GM10266 (cell line): ENCODE data around the gene EDEM3.

Experiments
- DNase-seq: peaks from one replicate; pipeline ENCODE4 v3.0.0; 2012; ENCODE audit errors: extremely low spot score
- CTCF ChIP-seq: IDR thresholded peaks from 2 replicates; pipeline ENCODE4 v1.5.1; 2012; ENCODE audit warnings: mild to moderate bottlenecking, low read depth; ENCODE audit not compliant: control insufficient read depth, insufficient read depth; ENCODE audit errors: missing control alignments

EDEM3 gene

DNA sequence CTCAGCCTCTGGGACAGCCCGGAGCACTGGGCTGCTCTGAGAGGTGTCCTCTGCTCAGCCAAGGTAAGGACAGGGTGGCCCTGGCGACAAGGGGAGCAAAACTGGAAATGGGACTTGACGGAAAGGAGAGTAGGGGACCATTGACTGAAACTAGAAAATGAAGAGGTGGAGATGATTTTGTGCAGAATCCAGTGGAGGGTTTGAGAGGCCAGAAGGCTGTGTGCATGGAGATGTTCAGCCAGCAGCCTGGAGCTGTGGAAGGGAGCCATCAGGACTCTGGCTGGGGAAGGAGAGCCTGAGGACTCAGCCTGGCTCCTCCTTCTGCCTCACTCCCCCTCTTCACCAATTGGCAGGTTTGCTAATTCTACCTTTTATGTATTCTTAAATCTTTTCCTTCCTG lies 114.2 kb downstream of the EDEM3 start:
- DNase-seq = no peak
- no peak for TF ChIP-seq CTCF
